ENCODE results near the gene SNCA. TPM values are rescaled to one million over a fixed set of nuclear protein-coding genes. Genes with fewer than 3 reads are reported as not detected.

Gene SNCA
- total RNA-seq, 1 donor from 2014 or later, result 16.6 TPM

DNA sequence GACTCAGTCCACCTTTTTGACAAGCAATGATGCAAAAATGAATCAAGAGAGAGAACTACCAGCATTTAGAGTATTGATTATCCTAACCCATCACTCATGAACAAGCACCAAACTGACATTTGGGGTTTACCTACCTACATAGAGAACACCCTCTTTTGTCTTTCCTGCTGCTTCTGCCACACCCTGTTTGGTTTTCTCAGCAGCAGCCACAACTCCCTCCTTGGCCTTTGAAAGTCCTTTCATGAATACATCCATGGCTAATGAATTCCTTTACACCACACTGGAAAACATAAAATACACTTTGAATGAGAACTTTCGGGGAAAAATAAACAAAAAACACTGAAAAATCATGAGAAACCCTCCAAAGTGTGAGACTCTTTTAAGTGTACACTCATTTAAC lies 1.5 kb downstream of the SNCA start:
- Mint-ChIP-seq H3K4me1 (ENCODE audit: unreplicated experiment) (peaks cover 17% of the 10 kb centered on the region), H3K27ac (no peak overlapping the region), H3K27me3 (peaks cover 35% of the 10 kb centered on the region)

DNA sequence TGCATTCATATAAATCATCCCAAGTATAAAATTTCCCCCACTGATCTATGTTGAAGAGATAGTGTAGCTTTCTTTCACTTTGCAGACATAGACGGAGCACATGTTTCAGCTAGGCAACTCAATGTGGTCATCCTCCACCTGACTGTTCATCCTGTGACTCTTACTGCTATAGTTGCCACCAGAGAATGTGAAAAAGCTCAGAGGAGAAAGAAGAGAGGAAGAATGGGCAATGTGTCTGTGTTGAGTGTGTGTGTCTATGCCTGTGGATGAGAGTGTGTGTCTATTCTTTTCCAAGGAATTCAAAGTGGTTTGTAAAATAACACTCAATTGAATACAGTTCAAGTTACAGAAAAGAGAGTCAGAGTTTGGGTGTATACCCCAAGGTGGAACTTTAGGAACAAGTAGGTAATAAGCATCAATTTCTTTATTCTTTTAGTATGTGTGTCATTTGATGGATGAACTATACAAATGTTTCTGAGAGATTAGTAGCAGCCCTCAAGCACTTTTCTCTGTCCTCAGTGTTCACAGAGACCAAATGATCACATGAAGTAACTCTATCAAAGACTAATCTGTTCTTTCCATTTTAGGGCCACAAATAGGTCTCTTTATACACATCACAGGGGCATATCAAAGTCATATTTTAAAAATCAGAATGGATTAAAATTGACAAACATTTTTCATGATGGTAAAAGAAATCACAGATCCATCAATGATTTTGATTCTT lies 2.3 kb downstream of the SNCA start:
- no peak for DNase-seq (ENCODE audit: extremely low spot score, unreplicated experiment)
- H3K4me1 Mint-ChIP-seq (ENCODE audit: unreplicated experiment), result peaks cover 17% of the 10 kb centered on the region
- no peak overlapping the region for H3K27ac Mint-ChIP-seq
- peaks cover 34% of the 10 kb centered on the region for H3K27me3 Mint-ChIP-seq
- TF ChIP-seq, protein P1, sequence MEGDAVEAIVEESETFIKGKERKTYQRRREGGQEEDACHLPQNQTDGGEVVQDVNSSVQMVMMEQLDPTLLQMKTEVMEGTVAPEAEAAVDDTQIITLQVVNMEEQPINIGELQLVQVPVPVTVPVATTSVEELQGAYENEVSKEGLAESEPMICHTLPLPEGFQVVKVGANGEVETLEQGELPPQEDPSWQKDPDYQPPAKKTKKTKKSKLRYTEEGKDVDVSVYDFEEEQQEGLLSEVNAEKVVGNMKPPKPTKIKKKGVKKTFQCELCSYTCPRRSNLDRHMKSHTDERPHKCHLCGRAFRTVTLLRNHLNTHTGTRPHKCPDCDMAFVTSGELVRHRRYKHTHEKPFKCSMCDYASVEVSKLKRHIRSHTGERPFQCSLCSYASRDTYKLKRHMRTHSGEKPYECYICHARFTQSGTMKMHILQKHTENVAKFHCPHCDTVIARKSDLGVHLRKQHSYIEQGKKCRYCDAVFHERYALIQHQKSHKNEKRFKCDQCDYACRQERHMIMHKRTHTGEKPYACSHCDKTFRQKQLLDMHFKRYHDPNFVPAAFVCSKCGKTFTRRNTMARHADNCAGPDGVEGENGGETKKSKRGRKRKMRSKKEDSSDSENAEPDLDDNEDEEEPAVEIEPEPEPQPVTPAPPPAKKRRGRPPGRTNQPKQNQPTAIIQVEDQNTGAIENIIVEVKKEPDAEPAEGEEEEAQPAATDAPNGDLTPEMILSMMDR (conservative IDR thresholded peaks at IDR 0.05), result no peak
- H3K36me3 Mint-ChIP-seq, result peaks cover 15% of the 10 kb centered on the region
- no peaks in the 10 kb centered on the region for H3K9me3 Mint-ChIP-seq
- peak overlapping the region; percentile 58 for H3K4me3 Mint-ChIP-seq

More for the DNA sequence above, 1.5 kb downstream of the SNCA start:
- no peak for DNase-seq (ENCODE audit: extremely low spot score, unreplicated experiment)
- H3K9me3 Mint-ChIP-seq, result no peaks in the 10 kb centered on the region
- peak overlapping the region; percentile 96 for H3K4me3 Mint-ChIP-seq
- TF ChIP-seq, protein P1 (conservative IDR thresholded peaks at IDR 0.05), result no peak
- H3K36me3 Mint-ChIP-seq, result peaks cover 11% of the 10 kb centered on the region

DNA sequence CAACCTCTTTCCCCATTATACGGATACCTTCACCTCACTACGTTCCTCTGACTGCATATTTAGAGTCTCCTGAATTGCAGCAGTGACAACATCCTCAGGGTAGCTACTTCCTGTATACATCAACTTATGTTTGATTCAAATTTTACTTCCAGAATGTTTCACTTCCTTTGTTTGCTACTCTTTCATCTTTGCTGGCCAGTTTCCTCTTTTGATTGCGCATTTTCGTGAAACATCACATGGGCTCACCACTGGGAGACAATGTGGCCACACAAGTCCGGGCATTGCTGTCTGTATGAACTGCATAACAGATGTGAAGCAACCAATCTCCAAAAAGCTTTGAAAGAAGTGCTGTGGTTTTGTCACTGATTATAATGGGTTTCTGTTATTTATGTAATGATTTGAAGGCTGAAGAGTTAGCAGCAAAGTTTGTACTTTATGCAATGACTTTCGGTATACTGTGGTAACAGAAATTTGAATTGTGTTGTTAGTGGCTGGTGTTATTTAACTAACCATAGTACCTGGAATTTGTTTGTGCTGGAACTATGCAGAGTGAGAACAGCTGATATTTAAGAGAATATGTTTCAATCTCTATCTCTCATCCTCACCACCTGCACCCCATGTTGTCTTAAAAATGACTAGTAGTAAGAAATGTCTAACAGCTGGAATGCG lies 7.4 kb downstream of the SNCA start:
- H3K4me1 Mint-ChIP-seq (ENCODE audit: unreplicated experiment), result no peaks in the 10 kb centered on the region
- H3K27me3 Mint-ChIP-seq, result peaks cover 3% of the 10 kb centered on the region
- H3K36me3 Mint-ChIP-seq, result peaks cover 18% of the 10 kb centered on the region
- no peak overlapping the region for H3K27ac Mint-ChIP-seq
- DNase-seq (ENCODE audit: extremely low spot score, unreplicated experiment), result no peak
- TF ChIP-seq, protein P1 (conservative IDR thresholded peaks at IDR 0.05), result no peak
- H3K9me3 Mint-ChIP-seq, result no peaks in the 10 kb centered on the region
- no peak overlapping the region for H3K4me3 Mint-ChIP-seq

DNA sequence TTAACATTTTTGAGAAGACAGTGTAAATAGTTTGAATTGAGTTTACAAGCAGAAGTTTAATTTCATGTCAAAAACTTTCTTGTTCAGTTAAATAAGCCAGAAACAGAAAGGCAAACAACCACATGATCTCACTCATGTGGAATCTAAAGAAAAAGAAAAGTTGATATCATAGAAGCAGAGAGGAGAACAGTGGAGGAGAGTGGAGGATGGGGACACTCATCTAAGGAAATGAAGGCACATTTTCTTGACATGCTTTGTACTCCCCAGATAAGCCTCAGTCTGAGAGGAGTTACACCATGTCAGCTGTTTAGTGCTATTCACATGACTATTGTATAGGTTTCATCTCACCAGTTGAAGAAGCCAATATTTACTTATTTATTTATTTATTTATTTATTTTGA lies 13.5 kb downstream of the SNCA start:
- Mint-ChIP-seq H3K9me3 (no peaks in the 10 kb centered on the region), H3K36me3 (peaks cover 5% of the 10 kb centered on the region), H3K27ac (no peak overlapping the region), H3K4me1 (ENCODE audit: unreplicated experiment) (no peaks in the 10 kb centered on the region), H3K27me3 (no peaks in the 10 kb centered on the region), H3K4me3 (no peak overlapping the region)
- no peak for DNase-seq (ENCODE audit: extremely low spot score, unreplicated experiment)
- TF ChIP-seq, protein P1 (conservative IDR thresholded peaks at IDR 0.05), result no peak

- no peaks in the 10 kb centered on the region for H3K27me3 Mint-ChIP-seq
- H3K27ac Mint-ChIP-seq, result no peak overlapping the region
- TF ChIP-seq, protein P1 (conservative IDR thresholded peaks at IDR 0.05), result no peak
- peaks cover 5% of the 10 kb centered on the region for H3K36me3 Mint-ChIP-seq
- DNase-seq (ENCODE audit: extremely low spot score, unreplicated experiment), result no peak
- no peaks in the 10 kb centered on the region for H3K4me1 Mint-ChIP-seq (ENCODE audit: unreplicated experiment)
- no peak overlapping the region for H3K4me3 Mint-ChIP-seq
- no peaks in the 10 kb centered on the region for H3K9me3 Mint-ChIP-seq
Measured at GRCh38 chr4:89821612-89822011, 15.3 kb downstream of the SNCA start.
